GM19397 (cell line): Measurements from ENCODE around the gene ALDH7A1.
"Not testable (repeated sequence)": the region's sequence is repeated elsewhere in the genome, so short reads cannot be mapped to it uniquely, and the experiment has no call there.

Source experiments
- ATAC-seq: cut with Tn5 transposase; IDR thresholded peaks from one replicate; pipeline ENCODE4 v1.9.1; 2021; ENCODE audit warnings: mild to moderate bottlenecking, moderate library complexity; ENCODE audit not compliant: unreplicated experiment

The ALDH7A1 gene

DNA sequence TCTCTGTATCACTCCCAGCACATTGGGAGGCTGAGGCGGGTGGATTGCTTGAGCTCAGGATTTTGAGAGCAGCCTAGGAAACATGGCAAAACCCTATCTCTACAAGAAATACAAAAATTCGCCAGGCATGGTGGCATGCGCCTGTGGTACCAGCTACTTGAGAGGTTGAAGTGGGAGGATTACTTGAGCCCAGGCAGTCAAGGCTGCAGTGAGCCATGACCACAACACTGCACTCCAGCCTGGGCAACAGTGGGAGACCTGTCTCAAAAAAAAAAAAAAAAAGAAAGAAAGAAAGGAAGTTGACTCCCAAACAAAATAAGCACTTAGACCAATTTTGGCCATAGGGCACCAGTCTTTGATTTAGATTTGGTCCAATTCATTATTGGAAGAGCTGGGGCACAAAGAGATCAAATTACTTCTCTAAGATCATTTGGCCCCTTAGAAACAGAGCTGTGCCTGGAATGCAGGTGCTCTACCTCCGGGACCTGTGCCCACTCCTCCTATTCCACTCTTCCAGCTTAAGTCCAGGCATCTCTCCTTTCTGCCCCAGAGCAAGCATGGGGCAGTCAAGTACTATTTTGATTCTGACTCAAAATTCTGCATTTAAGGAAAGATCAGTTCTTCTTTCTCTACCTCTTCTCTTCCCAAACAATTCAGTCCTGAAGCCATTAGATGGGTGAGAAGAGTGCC, 59.0 kb downstream of the ALDH7A1 start:
- no peak for ATAC-seq

DNA sequence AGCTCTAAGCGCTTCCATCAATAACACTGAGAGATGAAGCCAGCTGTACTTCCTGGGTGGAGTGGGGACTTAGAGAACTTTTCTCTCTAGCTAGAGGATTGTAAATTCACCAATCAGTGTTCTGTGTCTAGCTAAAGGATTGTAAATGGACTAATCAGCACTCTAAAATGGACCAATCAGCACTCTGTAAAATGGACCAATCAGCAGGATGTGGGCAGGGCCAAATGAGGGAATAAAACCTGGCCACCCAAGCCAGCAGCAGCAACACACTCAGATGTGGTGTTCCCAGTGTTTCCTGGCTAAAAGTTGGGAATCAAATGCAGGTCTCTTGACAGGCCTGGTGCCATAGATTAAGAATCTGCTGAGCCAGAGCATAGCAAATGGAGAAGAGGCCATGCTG, 60.5 kb downstream of the ALDH7A1 start:
- no peak for ATAC-seq

DNA sequence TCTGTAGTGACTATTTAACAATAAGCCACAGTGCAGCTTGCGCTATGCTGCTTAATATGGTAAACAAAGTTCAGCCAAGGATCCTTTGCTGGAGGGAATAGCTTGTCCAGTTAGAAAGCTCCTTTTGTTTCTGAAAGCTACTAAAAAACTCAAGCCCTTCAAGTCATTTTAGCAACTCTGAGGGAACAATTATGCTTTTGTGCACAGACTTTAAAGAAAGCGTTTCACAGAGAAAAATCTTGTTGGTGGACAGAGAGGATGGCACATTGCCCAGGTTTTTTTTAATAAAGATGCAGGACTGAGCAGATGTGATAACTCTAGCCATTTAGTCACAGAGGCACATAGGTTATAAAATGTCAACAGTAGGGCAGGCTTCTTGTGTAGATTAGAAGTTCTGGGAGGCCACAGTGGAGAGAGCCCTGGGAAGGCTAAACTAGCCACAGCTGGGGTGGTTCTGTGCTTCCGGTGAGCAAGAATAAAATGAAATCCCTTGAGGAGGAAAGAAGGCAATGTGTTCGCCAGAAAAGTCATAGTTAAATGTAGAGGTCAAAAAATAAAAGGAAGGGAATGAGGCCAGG, 63.4 kb downstream of the ALDH7A1 start:
- ATAC-seq = no peak

DNA sequence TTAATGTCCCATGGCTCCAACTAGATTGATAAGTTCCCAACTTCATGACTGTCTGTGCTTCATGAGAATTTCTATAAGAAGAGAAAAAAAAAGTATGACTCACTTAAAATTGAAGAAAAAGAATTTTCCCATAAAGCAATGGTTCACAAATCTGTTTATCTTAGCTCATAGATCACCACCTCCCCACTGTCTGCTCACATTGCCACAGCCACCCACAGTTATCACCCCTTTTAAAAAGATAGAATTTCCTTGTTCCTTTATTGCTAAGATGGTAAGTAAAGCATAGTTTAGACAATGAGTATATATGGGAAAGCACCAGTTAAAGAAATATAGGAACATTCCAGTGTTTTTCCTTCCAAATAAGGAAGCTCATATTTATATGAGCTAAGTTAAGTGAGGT, 67.1 kb downstream of the ALDH7A1 start:
- ATAC-seq = no peak

DNA sequence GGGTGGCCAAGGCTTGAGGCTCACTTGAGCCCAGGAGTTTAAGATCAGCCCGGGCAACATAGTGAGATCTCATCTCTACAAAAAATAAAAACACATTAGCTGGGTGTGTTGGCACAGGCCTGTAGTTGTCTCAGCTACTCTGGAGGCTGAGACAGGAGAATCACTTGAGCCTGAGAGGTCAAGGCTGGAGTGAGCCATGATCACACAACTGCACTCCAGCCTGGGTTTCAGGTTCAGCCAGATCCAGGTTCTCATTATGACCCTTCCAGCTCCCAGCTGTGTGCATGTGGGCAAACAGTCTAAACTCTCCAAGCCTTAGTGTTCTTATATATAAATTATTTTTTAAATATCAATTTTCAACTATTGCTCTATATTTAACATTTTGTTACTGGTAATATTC, 67.9 kb downstream of the ALDH7A1 start:
- ATAC-seq = no peak

DNA sequence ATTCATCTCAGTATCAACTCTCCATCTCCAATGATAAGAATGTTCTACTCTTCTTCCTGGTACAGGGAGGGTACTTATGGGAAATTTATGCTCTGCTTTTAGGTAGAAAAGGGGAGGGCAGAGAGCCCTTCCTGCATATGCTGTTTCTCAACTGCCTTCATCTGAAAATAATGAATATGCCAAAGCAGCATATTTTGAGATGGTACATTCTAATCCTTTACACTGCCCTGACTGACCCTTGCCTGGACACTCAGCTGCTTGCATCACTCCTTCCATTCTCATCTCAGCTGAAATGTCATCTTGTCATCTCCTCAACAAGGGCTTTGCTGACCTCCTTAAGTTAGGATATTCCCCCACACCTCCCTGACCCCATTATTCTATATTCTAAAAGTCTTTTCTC, 68.5 kb downstream of the ALDH7A1 start:
- ATAC-seq = no peak

DNA sequence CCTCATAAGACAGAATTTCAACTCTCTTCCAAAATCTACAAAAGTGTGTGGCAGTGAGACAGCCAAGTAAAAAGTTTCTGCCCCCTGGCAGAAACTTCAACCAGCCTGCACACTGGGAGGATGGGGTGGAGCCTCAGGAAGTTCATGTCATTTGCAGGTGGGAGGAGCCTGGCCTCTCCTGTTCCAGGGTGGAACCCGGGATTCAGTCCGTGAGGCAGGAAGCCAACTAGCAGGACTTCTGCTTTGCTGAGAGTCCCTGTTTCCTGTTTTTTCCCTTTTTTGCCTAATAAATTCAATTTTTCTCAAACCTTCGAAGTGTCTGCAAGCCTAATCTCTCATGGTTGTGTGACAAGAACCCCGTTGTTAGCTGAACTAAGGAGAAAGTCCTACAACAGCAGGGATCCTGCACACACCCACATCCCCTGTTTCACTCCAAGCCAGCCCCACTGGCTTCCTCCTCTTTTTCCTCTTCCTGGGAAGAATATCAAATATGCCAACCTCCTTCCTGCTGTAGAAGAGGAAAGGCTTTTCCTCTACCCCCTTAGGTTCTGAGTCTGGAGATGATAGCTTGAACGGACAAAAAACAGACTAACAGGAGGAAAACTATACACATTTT, 69.3 kb downstream of the ALDH7A1 start:
- ATAC-seq = no peak

DNA sequence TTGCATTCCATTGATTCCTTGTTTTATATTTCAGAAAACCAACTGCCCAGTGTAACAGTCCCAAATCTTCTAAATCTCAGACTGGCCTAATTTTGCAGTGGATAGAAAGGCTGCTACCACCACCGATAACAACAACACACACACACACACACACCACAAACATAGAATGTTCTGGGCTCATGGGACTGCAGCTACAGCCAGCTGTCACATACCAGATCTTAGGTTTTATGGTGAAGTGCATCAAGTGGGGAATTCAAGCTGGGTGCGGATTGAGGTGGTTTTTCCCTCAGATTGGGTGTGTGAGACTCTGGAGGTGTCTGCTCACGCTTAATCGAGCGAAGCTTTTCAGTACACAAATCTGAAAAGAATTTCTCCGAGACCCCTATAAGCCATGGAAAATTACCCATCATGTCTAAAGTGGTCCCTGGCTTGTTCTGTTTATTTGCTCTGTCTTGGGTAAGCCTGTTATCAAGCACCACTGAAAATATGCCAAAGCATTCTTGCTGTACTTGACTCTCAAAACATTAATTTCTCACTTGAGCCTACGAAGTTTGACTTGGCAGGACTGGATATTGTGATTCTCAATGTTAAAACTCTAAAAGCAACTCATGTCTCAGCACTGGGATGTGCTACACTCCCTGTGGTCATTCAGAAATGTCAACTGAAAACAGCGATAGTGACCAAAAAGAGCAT, 71.1 kb downstream of the ALDH7A1 start:
- ATAC-seq = no peak

DNA sequence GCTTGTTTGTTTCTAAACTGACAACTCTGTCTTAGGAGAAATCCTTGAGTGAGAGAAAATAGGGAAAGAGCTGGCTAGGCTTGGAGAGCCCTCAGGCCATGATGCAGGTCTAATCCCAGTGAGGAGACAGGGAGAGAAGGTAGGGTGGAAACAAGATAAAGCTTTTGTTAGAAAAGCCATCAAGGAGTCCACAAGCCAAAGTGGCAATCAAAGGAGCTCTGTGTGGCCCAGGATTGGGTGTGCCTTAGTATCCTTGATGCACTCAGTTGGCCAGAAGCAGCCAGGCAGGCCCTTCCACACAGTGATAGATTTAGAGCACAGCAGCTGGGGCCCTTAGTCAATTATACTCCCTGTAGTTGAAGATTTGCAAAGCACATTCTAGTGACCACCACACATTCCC, 73.9 kb downstream of the ALDH7A1 start:
- ATAC-seq = no peak

DNA sequence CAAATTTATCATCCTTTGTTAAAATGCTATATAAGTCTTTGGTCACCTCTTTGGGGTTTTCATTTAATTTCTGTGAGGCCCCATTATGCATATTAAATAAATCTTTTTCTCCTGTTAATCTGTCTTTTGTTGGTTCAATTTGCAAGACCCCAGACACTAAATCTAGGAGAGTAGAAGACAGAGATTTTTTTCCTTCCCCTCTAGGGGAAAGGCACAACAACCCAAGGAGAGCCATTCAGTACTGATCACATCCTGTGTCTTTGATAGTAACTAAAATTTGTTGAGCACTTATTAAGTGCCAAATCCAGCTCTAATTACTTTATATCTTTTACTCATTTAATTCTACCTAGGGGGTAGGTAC, 74.4 kb downstream of the ALDH7A1 start:
- ATAC-seq = no peak

DNA sequence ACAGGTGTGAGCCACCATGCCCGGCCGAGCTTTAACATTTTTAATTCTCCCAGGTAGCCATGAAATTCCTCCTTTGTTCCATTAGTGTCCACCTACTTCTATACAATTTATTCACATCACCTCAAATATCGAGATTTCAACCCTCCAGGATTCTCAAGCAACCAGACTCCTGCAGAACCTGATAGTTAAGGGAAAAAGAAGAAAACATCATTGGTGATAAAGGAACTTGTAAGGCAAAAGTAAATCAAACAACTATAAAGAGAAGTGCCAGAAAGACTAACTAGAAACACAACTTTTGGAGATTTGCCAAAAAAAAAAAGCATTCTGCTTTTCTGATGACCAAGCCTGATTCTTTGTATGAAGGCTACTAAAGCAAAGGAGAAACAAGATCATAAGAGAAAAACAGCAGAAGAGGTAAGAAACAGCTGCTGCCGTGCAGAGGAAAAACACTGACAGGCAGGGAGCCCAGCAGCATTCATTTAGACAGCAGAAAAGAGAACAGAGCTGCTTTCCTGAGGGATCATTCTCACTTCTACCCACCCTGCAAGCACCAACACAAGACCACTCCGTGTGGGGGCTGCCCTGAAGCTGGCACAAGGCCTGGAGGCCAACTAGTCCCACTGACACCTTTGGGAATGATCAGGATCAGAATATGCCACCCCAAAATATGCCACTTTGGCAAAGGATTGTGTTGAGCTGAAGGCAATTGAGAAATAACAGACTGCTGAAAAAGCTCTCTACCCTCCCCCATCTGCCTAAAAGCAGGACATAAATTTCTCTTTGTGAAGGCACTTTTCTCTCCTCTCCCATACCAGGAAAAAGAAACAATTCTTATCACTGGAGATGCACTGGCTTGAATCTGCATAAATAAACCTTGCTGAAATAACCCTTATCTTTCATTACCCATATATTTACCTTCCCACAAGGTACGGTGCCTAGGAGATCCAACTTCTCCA, 75.1 kb downstream of the ALDH7A1 start:
- no peak for ATAC-seq

DNA sequence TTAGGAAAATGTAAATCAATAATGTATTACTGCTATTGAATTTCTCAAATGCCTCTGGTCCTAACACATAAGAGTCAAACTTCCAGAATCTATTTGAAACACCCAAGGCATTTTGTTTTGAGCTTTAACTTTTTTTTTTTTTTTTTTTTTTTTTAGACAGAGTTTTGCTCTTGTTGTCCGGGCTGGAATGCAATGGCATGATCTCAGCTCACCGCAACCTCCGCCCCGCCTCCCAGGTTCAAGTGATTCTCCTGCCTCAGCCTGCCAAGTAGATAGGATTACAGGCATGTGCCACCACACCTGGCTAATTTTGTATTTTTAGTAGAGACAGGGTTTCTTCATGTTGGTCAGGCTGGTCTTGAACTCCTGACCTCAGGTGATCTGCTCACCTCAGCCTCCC, 75.8 kb downstream of the ALDH7A1 start:
- ATAC-seq = not testable (repeated sequence)

DNA sequence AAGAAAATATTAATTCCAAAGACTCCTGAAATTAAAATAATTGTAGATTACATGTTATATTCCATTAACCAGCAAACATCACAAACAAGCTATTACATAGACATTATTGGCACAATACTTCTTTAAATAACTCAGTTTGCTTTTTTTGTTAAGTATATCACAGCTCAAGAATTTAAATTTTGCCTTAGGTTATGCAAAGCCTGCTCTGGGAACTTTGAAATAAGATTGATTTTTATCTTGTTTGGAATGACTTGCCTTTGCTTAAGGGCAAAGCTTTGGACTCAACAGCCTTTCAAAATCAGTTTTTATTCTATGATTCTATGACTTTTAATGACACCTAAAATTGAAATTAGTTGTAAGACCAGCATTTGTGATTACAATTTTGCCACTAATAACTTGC, 78.2 kb downstream of the ALDH7A1 start:
- no peak for ATAC-seq

DNA sequence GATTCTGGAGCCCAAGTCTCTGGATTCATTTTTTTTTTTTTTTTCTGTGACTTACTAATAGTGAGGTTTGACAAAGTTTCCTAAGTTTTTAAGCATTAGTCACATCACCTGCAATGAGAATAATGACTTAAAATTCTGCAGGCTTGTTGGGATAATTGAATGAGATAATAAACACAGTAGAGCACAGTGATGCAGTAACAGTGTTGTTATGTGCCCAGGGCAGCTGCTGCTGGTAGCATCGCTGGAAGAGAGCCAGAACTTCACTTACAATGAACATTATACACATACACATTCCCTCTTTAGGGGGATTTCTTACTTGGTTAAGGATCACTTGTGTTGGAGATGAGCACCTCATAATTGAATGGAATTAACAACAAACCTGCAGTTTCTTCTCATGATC, 78.9 kb downstream of the ALDH7A1 start:
- ATAC-seq = no peak

DNA sequence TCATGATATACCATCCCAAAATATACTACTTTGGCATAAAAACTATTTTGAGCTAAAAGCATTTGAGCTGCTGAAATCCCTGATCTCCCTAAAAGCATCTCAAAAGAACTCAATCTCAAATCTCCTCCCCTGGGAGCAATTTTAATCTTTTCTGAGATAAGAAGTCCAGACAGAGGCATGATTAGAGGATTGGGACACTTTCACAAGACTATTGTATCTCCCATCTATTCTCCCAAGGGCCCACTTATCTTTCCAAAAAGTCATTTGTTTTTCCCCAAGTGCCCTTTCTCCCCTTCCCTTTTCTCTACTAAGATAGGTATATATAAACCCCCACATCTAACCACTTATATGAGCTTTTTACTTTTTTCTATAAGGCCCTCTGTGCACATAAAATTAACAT, 79.7 kb downstream of the ALDH7A1 start:
- ATAC-seq = no peak

DNA sequence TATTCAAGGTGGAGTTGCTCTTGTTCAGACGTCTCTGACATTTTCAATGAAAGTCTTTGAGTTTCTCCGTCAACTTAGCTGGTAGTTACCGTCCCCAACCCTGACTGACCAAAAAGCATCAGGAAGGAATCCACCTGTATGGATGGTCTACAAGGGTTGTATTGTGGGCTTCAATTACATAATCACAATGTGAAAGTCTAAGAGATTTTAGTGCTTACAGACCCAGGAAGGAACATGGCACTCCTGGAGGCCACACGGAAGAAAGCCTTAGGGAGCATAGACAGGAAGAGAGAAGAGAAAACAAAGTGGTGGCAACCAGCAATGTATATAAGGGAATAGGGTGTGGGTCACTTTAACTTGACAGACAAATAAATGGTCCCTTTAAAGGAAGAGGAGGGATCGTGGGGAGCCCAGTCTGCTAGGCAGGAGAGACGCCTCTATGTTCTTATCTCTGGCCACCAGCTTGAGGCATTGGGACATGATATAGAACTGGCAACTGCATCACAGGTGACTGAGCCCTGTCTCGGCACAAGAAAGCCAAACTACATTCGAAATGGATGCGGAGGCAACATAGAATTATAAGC, 80.4 kb downstream of the ALDH7A1 start:
- no peak for ATAC-seq

DNA sequence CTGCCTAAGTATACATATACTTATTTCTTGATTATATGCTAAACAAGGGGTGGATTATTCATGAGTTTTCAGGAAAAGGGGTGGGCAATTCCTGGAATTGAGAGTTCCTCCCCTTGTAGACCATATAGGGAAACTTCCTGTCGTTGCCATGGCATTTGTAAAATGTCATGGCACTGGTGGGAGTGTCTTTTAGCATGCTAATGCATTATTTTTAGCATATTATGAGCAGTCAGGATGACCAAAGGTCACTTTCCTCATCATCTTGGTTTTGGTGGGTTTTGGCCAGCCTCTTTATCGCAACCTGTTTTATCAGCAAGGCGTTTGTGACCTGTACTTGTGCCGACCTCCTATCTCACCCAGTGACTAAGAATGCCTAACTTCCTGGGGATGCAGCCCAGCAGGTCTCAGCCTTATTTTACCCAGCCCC, 80.9 kb downstream of the ALDH7A1 start:
- no peak for ATAC-seq

DNA sequence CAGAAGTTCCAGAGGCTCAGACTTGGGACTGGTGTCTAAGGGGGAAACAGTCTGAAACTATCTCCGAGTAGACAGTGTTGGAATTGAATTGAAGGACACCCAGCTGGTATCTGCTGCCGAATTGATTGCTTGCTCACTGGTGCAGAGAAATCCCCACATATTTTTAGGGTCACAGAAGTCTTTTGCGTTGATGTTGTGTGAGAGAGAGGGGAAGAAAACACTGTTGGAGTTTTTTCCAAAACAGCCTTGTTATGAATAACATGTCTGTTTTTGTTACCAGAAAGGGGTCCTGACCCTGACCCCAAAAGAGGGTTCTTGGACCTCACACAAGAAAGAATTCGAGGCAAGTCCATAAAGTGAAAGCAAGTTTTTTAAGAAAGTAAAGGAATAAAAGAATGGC, 81.3 kb downstream of the ALDH7A1 start:
- ATAC-seq = no peak

DNA sequence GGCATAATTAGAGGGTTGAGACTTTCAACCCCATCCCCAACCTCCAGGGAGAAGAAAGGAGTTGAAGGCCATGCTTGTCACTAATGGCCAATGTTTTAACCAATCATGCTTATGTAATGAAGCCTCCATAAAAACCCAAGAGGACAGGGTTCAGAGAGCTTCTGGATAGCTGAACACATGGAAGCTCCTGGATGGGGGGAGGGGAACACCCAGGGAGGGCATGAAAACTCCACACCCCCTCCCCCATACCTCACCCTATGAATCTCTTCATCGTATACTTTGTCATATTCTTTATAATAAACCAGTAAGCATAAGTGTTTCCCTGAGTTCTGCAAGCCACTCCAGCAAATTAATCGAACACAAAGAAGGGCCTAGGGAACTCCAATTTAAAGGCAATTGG, 81.7 kb downstream of the ALDH7A1 start:
- no peak for ATAC-seq

DNA sequence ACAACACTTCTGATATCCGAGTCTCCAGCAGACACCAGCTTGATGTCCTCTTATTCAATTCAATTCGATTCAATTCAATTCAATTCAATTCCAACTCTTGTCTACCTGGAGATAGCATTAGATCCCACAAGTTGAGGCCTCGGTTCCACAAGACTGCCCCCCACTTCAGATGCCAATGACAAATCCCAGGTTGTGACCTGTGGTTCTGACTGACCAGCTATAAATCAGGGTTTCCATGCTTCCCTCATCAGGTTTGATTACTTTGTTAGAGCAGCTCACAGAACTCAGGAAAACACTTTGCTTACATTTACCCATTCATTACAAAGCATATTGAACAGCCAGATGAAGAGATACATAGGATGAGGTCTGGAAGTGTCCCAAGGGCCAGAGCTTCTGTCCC, 82.6 kb downstream of the ALDH7A1 start:
- ATAC-seq = no peak

DNA sequence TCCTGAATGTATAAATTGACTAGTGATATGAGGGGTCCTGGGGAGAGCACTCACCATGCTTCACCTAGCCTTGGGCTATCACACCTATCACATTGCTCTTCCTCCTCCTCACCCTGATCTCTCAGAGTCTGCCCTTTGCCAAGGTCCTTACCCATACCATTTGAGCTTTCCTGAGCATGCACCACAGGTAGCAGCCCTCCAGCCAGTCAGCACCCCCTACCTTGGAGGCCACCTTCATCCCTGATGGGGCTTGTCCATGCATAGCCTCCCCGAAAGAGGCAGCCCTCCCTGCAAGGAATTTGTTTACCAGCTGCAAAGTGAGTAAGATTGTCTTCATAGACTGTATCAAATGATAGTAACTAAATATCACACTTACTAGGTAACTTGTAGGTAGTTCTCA, 83.1 kb downstream of the ALDH7A1 start:
- ATAC-seq = no peak
